Endothelial cell of umbilical vein (primary cell): ENCODE data around the gene MEN1. TPM values are rescaled to one million over a fixed set of nuclear protein-coding genes. Genes with fewer than 3 reads are reported as not detected.

Source experiments
- BruUV-seq: library from RNA; stranded (reverse); fragments of 400-500 nt; replicated peaks from 2 replicates; lab custom pipeline; 2021; lab: Mats Ljungman, UMichigan
- CTCF ChIA-PET: fragments of 300-600, 350-600 bp; sonication (Branson Sonifier 250); formaldehyde crosslinking; loops from one replicate; lab custom pipeline; 2021; ENCODE audit warnings: antibody characterized with exemption, inconsistent platforms; lab: Charles Lee
- POLR2A ChIA-PET: fragments of 300-600, 350-600 bp; sonication (Branson Sonifier 250); formaldehyde crosslinking; loops from one replicate; lab custom pipeline; 2021; ENCODE audit warnings: antibody characterized with exemption, inconsistent platforms; lab: Charles Lee
- DNase-seq: peaks from one replicate; pipeline ENCODE4 v3.0.0-alpha.2; 2011; ENCODE audit warnings: low read depth, low spot score
- FAIRE-seq: peaks from 2 replicates; lab custom pipeline; 2011; peaks lifted over from hg19 to GRCh38; lab: Jason Lieb, UNC
- H2AFZ ChIP-seq: 2 replicates; pipeline ENCODE4 v1.6.0; 2012; ENCODE audit warnings: low read depth, low read length, control low read depth, inconsistent platforms
- H3K27ac ChIP-seq: 2 replicates; pipeline ENCODE4 v1.5.1; 2011; ENCODE audit warnings: low read depth, mild to moderate bottlenecking, control low read depth, low read length, moderate library complexity; ENCODE audit not compliant: insufficient read depth
- H3K27me3 ChIP-seq, 2 experiments: 2 replicates each; pipeline versions ENCODE4 v1.6.0 to v1.6.1; 2011; ENCODE audit warnings: low read length in 2 of 2, mixed read lengths in 1 of 2; ENCODE audit not compliant: control insufficient read depth in 2 of 2, insufficient read depth in 2 of 2
- H3K36me3 ChIP-seq, 2 experiments: 2 replicates in 1 of 2; 3 replicates in 1 of 2; pipeline ENCODE4 v1.5.1; 2011; ENCODE audit warnings: low read length in 2 of 2, mild to moderate bottlenecking in 1 of 2, moderate library complexity in 1 of 2; ENCODE audit not compliant: control insufficient read depth in 2 of 2, insufficient read depth in 2 of 2; ENCODE audit errors: extremely low read depth in 1 of 2
- H3K4me1 ChIP-seq: 3 replicates; pipeline ENCODE4 v1.5.1; 2011; ENCODE audit warnings: mild to moderate bottlenecking, low read length; ENCODE audit not compliant: control insufficient read depth, insufficient read depth; ENCODE audit errors: extremely low read depth
- H3K4me2 ChIP-seq: 2 replicates; pipeline ENCODE4 v1.6.1; 2011; ENCODE audit warnings: low read length, control low read depth, mixed read lengths; ENCODE audit not compliant: insufficient read depth
- H3K4me3 ChIP-seq, 3 experiments: fragments of 200-600 bp in 1 of 3; sonication (generic), shearing (Covaris generic) in 1 of 3; replicated peaks in 1 of 3; 2 replicates each; pipeline ENCODE4 v1.5.1; 2011 to 2016; ENCODE audit warnings: control low read depth in 3 of 3, low read length in 3 of 3, mild to moderate bottlenecking in 2 of 3, inconsistent platforms in 1 of 3, low read depth in 1 of 3, moderate library complexity in 1 of 3; ENCODE audit not compliant: insufficient read depth in 1 of 3
- H3K79me2 ChIP-seq: 2 replicates; pipeline ENCODE4 v1.6.0; 2012; ENCODE audit warnings: low read length, inconsistent platforms; ENCODE audit not compliant: control insufficient read depth, insufficient read depth
- H3K9ac ChIP-seq: replicated peaks from 2 replicates; pipeline ENCODE3; 2011; ENCODE audit warnings: low read length, control low read depth; ENCODE audit not compliant: insufficient read depth; ENCODE audit errors: extremely low read depth
- H3K9me1 ChIP-seq: replicated peaks from 3 replicates; pipeline ENCODE4 v1.6.0; 2011; ENCODE audit warnings: mild to moderate bottlenecking, low read length; ENCODE audit not compliant: control insufficient read depth, insufficient read depth; ENCODE audit errors: extremely low read depth
- H3K9me3 ChIP-seq: replicated peaks from 2 replicates; pipeline ENCODE4 v1.5.1; 2012; ENCODE audit warnings: low read length, inconsistent platforms; ENCODE audit not compliant: control insufficient read depth, insufficient read depth
- H4K20me1 ChIP-seq: replicated peaks from 2 replicates; pipeline ENCODE3; 2011; ENCODE audit warnings: mild to moderate bottlenecking, low read length; ENCODE audit not compliant: control insufficient read depth, insufficient read depth; ENCODE audit errors: extremely low read depth
- EZH2 ChIP-seq: IDR thresholded peaks from 2 replicates; pipeline ENCODE4 v1.6.1; 2012; ENCODE audit warnings: borderline replicate concordance, low read depth, mild to moderate bottlenecking, moderate library complexity, low read length, inconsistent platforms; ENCODE audit not compliant: severe bottlenecking
- FOS ChIP-seq: IDR thresholded peaks from 2 replicates; pipeline ENCODE4 v1.6.1; 2011; ENCODE audit warnings: mild to moderate bottlenecking, low read length, moderate library complexity, borderline replicate concordance; ENCODE audit not compliant: insufficient read depth
- GATA2 ChIP-seq: IDR thresholded peaks from 2 replicates; pipeline ENCODE4 v1.7.0; 2011; ENCODE audit warnings: low read depth, mild to moderate bottlenecking, moderate library complexity, mixed read lengths, low read length; ENCODE audit not compliant: insufficient read length, insufficient read depth
- JUN ChIP-seq: IDR thresholded peaks from 2 replicates; pipeline ENCODE4 v1.6.1; 2011; ENCODE audit warnings: borderline replicate concordance, low read depth; ENCODE audit not compliant: insufficient read length, insufficient read depth
- MYC ChIP-seq: IDR thresholded peaks from one replicate; pipeline ENCODE4 v1.6.1; 2011; ENCODE audit warnings: mild to moderate bottlenecking, low read depth, low read length
- POLR2A ChIP-seq: IDR thresholded peaks from 2 replicates; pipeline ENCODE4 v1.6.1; 2012; ENCODE audit warnings: low read depth, mild to moderate bottlenecking, control low read depth, low read length
- POLR2AphosphoS5 ChIP-seq: IDR thresholded peaks from 2 replicates; pipeline ENCODE4 v1.6.1; 2012; ENCODE audit warnings: low read depth, mild to moderate bottlenecking, control low read depth, low read length, moderate library complexity; ENCODE audit not compliant: insufficient read depth
- dilution Hi-C: fragments of 300-500 bp; cut with MboI; formaldehyde crosslinking; loops from one replicate; pipeline ENCODE4 v1.15.0; 2019; ENCODE audit warnings: low sequenced_read_pairs; ENCODE audit not compliant: extremely low pct_ligation_motif_present
- intact Hi-C: fragments of 100-400 bp; cut with micrococcal nuclease; formaldehyde crosslinking; loops from one replicate; pipeline ENCODE4 v1.10.0; 2022
- polyA plus RNA-seq, 4 experiments: library from polyadenylated mRNA; depleted of rRNA in 3 of 4; stranded (reverse) in 3 of 4; unstranded in 1 of 4; fragments of >200 nt; gene quantifications; 2 replicates each; pipeline versions ENCODE4 v1.2.1 to v1.2.3, GENCODE V29; 2011 to 2012; ENCODE audit warnings: missing spikeins in 1 of 4
- total RNA-seq: library from RNA; stranded (reverse); gene quantifications from 2 replicates; pipeline ENCODE4 v1.2.3, GENCODE V29; 2021
- TF ChIP-seq, protein P1 (sequence below), 2 donors: IDR thresholded peaks; 1 replicate in 1 of 2; 2 replicates in 1 of 2; pipeline ENCODE4 v1.5.1; 2011; ENCODE audit warnings: low read length in 2 of 2, mild to moderate bottlenecking in 2 of 2, moderate library complexity in 2 of 2, control low read depth in 1 of 2, inconsistent platforms in 1 of 2, low read depth in 1 of 2; ENCODE audit not compliant: insufficient read depth in 1 of 2; ENCODE audit errors: extremely low read depth in 1 of 2
- TF ChIP-seq, protein P2 (sequence below): IDR thresholded peaks from 2 replicates; pipeline ENCODE4 v1.6.1; 2011; ENCODE audit not compliant: insufficient read depth, insufficient read length

Gene MEN1
- total and polyA plus RNA-seq, 2 donors (not counting 3 experiments of a cell fraction or from before 2014, with no cell fraction given) = 41.1 to 43.1 TPM

DNA sequence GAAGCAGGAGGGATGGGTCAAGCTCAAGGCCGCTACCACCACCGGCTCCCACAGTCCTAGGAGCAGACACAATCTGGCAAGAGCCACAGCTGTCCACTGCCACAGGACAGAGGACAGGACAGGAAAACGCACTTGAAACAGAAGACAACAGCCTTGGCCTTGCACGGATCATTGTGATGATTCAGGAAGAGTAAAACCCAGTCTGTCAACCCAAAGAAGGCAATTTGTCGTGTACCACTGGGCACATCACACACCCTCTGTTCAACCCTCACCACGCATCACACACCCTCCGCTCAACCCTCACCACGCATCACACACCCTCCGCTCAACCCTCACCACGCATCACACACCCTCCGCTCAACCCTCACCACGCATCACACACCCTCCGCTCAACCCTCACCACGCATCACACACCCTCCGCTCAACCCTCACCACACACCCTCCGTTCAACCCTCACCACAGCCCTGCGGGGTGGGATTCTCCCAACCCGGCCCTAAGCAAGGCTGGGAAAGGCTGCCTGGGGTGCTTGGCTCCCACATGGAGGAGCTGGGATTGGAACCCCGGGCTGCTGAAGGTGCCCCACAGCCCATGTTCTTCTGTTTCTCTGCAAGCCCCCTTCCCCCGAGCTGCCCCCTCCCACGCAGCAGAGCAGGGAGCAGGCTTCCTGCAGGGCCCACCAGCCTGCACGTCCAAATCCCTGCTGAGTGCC, 45.4 kb upstream of the MEN1 start:
- H4K20me1 ChIP-seq = no peaks in the 10 kb centered on the region
- H3K9me3 ChIP-seq = no peaks in the 10 kb centered on the region
- H3K79me2 ChIP-seq = peaks cover 28% of the 10 kb centered on the region
- ChIA-PET CTCF (interaction anchor here (0.6 to 9.1 kb wide), 12 partner anchors 8 to 76 kb away, joined by 3 to 101 read pairs (median 6); partner anchors contain the start of genes CDC42BPG and EHD1), POLR2A (interaction anchor here (1.0 to 2.8 kb wide), 6 partner anchors 9 to 22 kb away, joined by 3 to 18 read pairs (median 9); partner anchors contain the start of gene EHD1)
- no peaks in the 10 kb centered on the region for H3K9me1 ChIP-seq
- DNase-seq (no peak), FAIRE-seq (no peak)
- H3K9ac ChIP-seq = peak overlapping the region; percentile 4
- no peak overlapping the region for H3K4me3 ChIP-seq
- no peaks in the 10 kb centered on the region for H3K27me3 ChIP-seq
- H3K36me3 ChIP-seq = peaks cover 0 to 21% of the 10 kb centered on the region in 2 experiments
- H3K4me2 ChIP-seq = no peak overlapping the region
- no peak overlapping the region for H2AFZ ChIP-seq
- dilution Hi-C loops = no loop called here
- BruUV-seq = no TSS peak
- peaks cover 37% of the 10 kb centered on the region for H3K4me1 ChIP-seq
- TF ChIP-seq JUN = no peak
- TF ChIP-seq, protein P1, sequence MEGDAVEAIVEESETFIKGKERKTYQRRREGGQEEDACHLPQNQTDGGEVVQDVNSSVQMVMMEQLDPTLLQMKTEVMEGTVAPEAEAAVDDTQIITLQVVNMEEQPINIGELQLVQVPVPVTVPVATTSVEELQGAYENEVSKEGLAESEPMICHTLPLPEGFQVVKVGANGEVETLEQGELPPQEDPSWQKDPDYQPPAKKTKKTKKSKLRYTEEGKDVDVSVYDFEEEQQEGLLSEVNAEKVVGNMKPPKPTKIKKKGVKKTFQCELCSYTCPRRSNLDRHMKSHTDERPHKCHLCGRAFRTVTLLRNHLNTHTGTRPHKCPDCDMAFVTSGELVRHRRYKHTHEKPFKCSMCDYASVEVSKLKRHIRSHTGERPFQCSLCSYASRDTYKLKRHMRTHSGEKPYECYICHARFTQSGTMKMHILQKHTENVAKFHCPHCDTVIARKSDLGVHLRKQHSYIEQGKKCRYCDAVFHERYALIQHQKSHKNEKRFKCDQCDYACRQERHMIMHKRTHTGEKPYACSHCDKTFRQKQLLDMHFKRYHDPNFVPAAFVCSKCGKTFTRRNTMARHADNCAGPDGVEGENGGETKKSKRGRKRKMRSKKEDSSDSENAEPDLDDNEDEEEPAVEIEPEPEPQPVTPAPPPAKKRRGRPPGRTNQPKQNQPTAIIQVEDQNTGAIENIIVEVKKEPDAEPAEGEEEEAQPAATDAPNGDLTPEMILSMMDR (IDR thresholded peaks at IDR 0.05; ENCODE audit: extremely low read depth in 1 of 2, insufficient read depth in 1 of 2, low read depth in 1 of 2, low read length in 2 of 2) = no peak
- TF ChIP-seq POLR2AphosphoS5 = no peak
- no peak for TF ChIP-seq EZH2
- TF ChIP-seq GATA2 = no peak
- TF ChIP-seq POLR2A = no peak
- TF ChIP-seq, protein P2, sequence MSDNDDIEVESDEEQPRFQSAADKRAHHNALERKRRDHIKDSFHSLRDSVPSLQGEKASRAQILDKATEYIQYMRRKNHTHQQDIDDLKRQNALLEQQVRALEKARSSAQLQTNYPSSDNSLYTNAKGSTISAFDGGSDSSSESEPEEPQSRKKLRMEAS = no peak
- TF ChIP-seq FOS = no peak
- TF ChIP-seq MYC = no peak
- H3K27ac ChIP-seq = peak overlapping the region; percentile 74
- intact Hi-C loops = loop anchor here (1.0 to 2.0 kb wide), 3 partner anchors 14 to 61 kb away; partner anchors contain the start of genes ATG2A and EHD1
